OCI-LY1 (cell line): ENCODE data around the gene TBC1D8.

ENCODE experiments used
- H2AFZ ChIP-seq: fragments of 200-600 bp; sonication (generic), shearing (Covaris generic); 2 replicates; pipeline ENCODE4 v1.6.0; 2014; ENCODE audit warnings: antibody characterized with exemption, mild to moderate bottlenecking, low read length
- H3F3A ChIP-seq: fragments of 200-600 bp; sonication (generic), shearing (Covaris generic); 2 replicates; pipeline ENCODE4 v1.6.0; 2014; ENCODE audit warnings: mild to moderate bottlenecking, antibody characterized with exemption, low read length, moderate library complexity; ENCODE audit not compliant: insufficient read depth
- H3K27ac ChIP-seq: fragments of 200-600 bp; sonication (generic); 2 replicates; pipeline ENCODE4 v1.5.1; 2014; ENCODE audit warnings: low read length, mixed run types, mild to moderate bottlenecking, low read depth; ENCODE audit not compliant: poor library complexity, severe bottlenecking
- H3K27me3 ChIP-seq: fragments of 200-600 bp; sonication (generic); 2 replicates; pipeline ENCODE4 v1.6.0; 2014; ENCODE audit warnings: antibody characterized with exemption, mild to moderate bottlenecking, low read length, moderate library complexity; ENCODE audit not compliant: insufficient read depth
- H3K36me3 ChIP-seq: fragments of 200-600 bp; sonication (generic); 2 replicates; pipeline ENCODE4 v1.6.1; 2014; ENCODE audit warnings: mild to moderate bottlenecking, antibody characterized with exemption, low read length, moderate library complexity, mixed read lengths; ENCODE audit not compliant: insufficient read depth
- H3K4me1 ChIP-seq: fragments of 200-600 bp; sonication (generic); 2 replicates; pipeline ENCODE4 v1.5.1; 2014; ENCODE audit warnings: mild to moderate bottlenecking, low read length, moderate library complexity; ENCODE audit not compliant: insufficient read depth, severe bottlenecking
- H3K4me2 ChIP-seq: fragments of 200-600 bp; sonication (generic), shearing (Covaris generic); 2 replicates; pipeline ENCODE4 v1.6.1; 2014; ENCODE audit warnings: low read length
- H3K4me3 ChIP-seq: fragments of 200-600 bp; sonication (generic); 2 replicates; pipeline ENCODE4 v1.5.1; 2014; ENCODE audit warnings: low read length, low read depth, mild to moderate bottlenecking, mixed read lengths; ENCODE audit not compliant: poor library complexity, severe bottlenecking
- H3K79me2 ChIP-seq: fragments of 200-600 bp; shearing (Covaris generic); 2 replicates; pipeline ENCODE4 v1.6.1; 2016; ENCODE audit warnings: mixed run types, low read length, mixed read lengths; ENCODE audit not compliant: insufficient read depth
- H3K9ac ChIP-seq: fragments of 200-600 bp; sonication (generic), shearing (Covaris generic); 2 replicates; pipeline ENCODE4 v1.6.1; 2014; ENCODE audit warnings: mild to moderate bottlenecking, low read length, mixed read lengths
- H3K9me2 ChIP-seq: fragments of 200-600 bp; sonication (generic), shearing (Covaris generic); 2 replicates; pipeline ENCODE4 v1.6.1; 2014; ENCODE audit warnings: low read depth, mild to moderate bottlenecking, low read length, mixed read lengths
- H3K9me3 ChIP-seq: fragments of 200-600 bp; shearing (Covaris generic); 2 replicates; pipeline ENCODE4 v1.6.1; 2014; ENCODE audit warnings: low read length, mixed read lengths
- H4K20me1 ChIP-seq: fragments of 200-600 bp; sonication (generic), shearing (Covaris generic); 2 replicates; pipeline ENCODE4 v1.6.0; 2016; ENCODE audit warnings: mild to moderate bottlenecking, low read length; ENCODE audit not compliant: insufficient read depth
- CTCF ChIP-seq: fragments of 200-600 bp; sonication (generic), shearing (Covaris generic); IDR thresholded peaks from 2 replicates; pipeline ENCODE4 v1.5.1; 2017; ENCODE audit warnings: mild to moderate bottlenecking, antibody characterized with exemption, low read length, moderate library complexity, mixed read lengths
- EZH2 ChIP-seq: fragments of 200-600 bp; sonication (generic), shearing (Covaris generic); IDR thresholded peaks from 2 replicates; pipeline ENCODE4 v1.8.0; 2017; ENCODE audit warnings: borderline replicate concordance, mixed run types, mild to moderate bottlenecking, antibody characterized with exemption, low read length, moderate library complexity, mixed read lengths

The TBC1D8 gene

GRCh38 chr2:101116841-101117552, 34.2 kb downstream of the TBC1D8 start:
- Histone ChIP-seq H4K20me1 (no peaks in the 10 kb centered on the region), H3K36me3 (no peaks in the 10 kb centered on the region), H3K9me2 (no peaks in the 10 kb centered on the region), H3K9ac (no peak overlapping the region), H3K9me3 (no peaks in the 10 kb centered on the region), H3K4me2 (no peak overlapping the region), H3K79me2 (no peaks in the 10 kb centered on the region), H3F3A (no peaks in the 10 kb centered on the region), H3K27me3 (0 out of 2 replicates have a peak, but pooled peaks cover 6% of the 10 kb centered on the region), H3K4me3 (no peak overlapping the region), H3K4me1 (no peaks in the 10 kb centered on the region), H3K27ac (no peak overlapping the region), H2AFZ (no peak overlapping the region)
- TF ChIP-seq CTCF (no peak), EZH2 (no peak)

GRCh38 chr2:101116348-101116747, 34.8 kb downstream of the TBC1D8 start:
- H3K9me3 ChIP-seq, result no peaks in the 10 kb centered on the region
- no peak overlapping the region for H3K27ac ChIP-seq
- H4K20me1 ChIP-seq, result no peaks in the 10 kb centered on the region
- no peak overlapping the region for H3K4me3 ChIP-seq
- H3K36me3 ChIP-seq, result no peaks in the 10 kb centered on the region
- H3K9me2 ChIP-seq, result no peaks in the 10 kb centered on the region
- no peaks in the 10 kb centered on the region for H3K4me1 ChIP-seq
- H3K9ac ChIP-seq, result no peak overlapping the region
- 0 out of 2 replicates have a peak, but pooled peaks cover 6% of the 10 kb centered on the region for H3K27me3 ChIP-seq
- no peak overlapping the region for H3K4me2 ChIP-seq
- no peaks in the 10 kb centered on the region for H3K79me2 ChIP-seq
- TF ChIP-seq EZH2, result no peak
- H3F3A ChIP-seq, result no peaks in the 10 kb centered on the region
- no peak overlapping the region for H2AFZ ChIP-seq

GRCh38 chr2:101115664-101116063, 35.5 kb downstream of the TBC1D8 start:
- Histone ChIP-seq H3K27ac (no peak overlapping the region), H3K4me2 (no peak overlapping the region), H3F3A (no peaks in the 10 kb centered on the region), H3K27me3 (0 out of 2 replicates have a peak, but pooled peaks cover 6% of the 10 kb centered on the region), H4K20me1 (no peaks in the 10 kb centered on the region), H2AFZ (no peak overlapping the region), H3K4me1 (no peaks in the 10 kb centered on the region), H3K4me3 (no peak overlapping the region), H3K79me2 (no peaks in the 10 kb centered on the region), H3K9me2 (no peaks in the 10 kb centered on the region), H3K9me3 (no peaks in the 10 kb centered on the region), H3K36me3 (no peaks in the 10 kb centered on the region), H3K9ac (no peak overlapping the region)
- TF ChIP-seq EZH2 (no peak), CTCF (no peak)

- Histone ChIP-seq H3K27me3 (0 out of 2 replicates have a peak, but pooled peaks cover 6% of the 10 kb centered on the region), H3K9ac (no peak overlapping the region), H3K27ac (no peak overlapping the region), H3K79me2 (no peaks in the 10 kb centered on the region), H3K9me2 (no peaks in the 10 kb centered on the region), H4K20me1 (no peaks in the 10 kb centered on the region), H3F3A (no peaks in the 10 kb centered on the region), H3K36me3 (no peaks in the 10 kb centered on the region), H3K4me3 (no peak overlapping the region), H3K9me3 (no peaks in the 10 kb centered on the region), H3K4me2 (no peak overlapping the region), H2AFZ (no peak overlapping the region), H3K4me1 (no peaks in the 10 kb centered on the region)
- TF ChIP-seq EZH2 (no peak), CTCF (no peak)
Observed at GRCh38 chr2:101114815-101115214, 36.4 kb downstream of the TBC1D8 start.
